ENCODE results near the gene RPS6KA6.

RPS6KA6 gene

GRCh38 chrX:84187533-84188319 is at the start of gene RPS6KA6:
Gene RPS6KA6, minus strand, starts transcription at chrX:84188199. Its CDS starts 300 bp downstream, at chrX:84187899.
- no peak for DNase-seq

GRCh38 chrX:84224741-84225140 is 36.7 kb upstream of the RPS6KA6 start:
- no peak for DNase-seq

- DNase-seq, result no peak
Observed at GRCh38 chrX:84223261-84223660, 35.3 kb upstream of the RPS6KA6 start.

- no peak for DNase-seq
Observed at GRCh38 chrX:84221181-84221580, 33.2 kb upstream of the RPS6KA6 start.

- DNase-seq, result no peak
Observed at GRCh38 chrX:84219551-84219950, 31.6 kb upstream of the RPS6KA6 start.

- DNase-seq, result no peak
Observed at GRCh38 chrX:84218726-84219125, 30.7 kb upstream of the RPS6KA6 start.

GRCh38 chrX:84216881-84217280 is 28.9 kb upstream of the RPS6KA6 start:
- DNase-seq, result no peak

- DNase-seq, result no peak
Observed at GRCh38 chrX:84216406-84216805, 28.4 kb upstream of the RPS6KA6 start.

GRCh38 chrX:84205276-84205675 is 17.3 kb upstream of the RPS6KA6 start:
- no peak for DNase-seq

- no peak for DNase-seq
Observed at GRCh38 chrX:84199688-84200087, 11.7 kb upstream of the RPS6KA6 start.

GRCh38 chrX:84197550-84197949 is 9.6 kb upstream of the RPS6KA6 start:
- DNase-seq, result no peak

GRCh38 chrX:84192006-84192405 is 4.0 kb upstream of the RPS6KA6 start:
- no peak for DNase-seq

GRCh38 chrX:84189125-84189524 is 1.1 kb upstream of the RPS6KA6 start:
- no peak for DNase-seq

GRCh38 chrX:84188320-84188834 is 378 bp upstream of the RPS6KA6 start:
- peak; percentile 17 for DNase-seq

GRCh38 chrX:84186603-84187532 is 1.1 kb downstream of the RPS6KA6 start:
- DNase-seq, result no peak

GRCh38 chrX:84182516-84182915 is 5.5 kb downstream of the RPS6KA6 start:
- DNase-seq, result no peak

- DNase-seq, result no peak
Observed at GRCh38 chrX:84175958-84176357, 12.0 kb downstream of the RPS6KA6 start.

GRCh38 chrX:84175274-84175673 is 12.7 kb downstream of the RPS6KA6 start:
- no peak for DNase-seq

GRCh38 chrX:84174348-84174747 is 13.7 kb downstream of the RPS6KA6 start:
- DNase-seq, result no peak

- no peak for DNase-seq
Observed at GRCh38 chrX:84170931-84171330, 17.1 kb downstream of the RPS6KA6 start.

- DNase-seq, result no peak
Observed at GRCh38 chrX:84168574-84168973, 19.4 kb downstream of the RPS6KA6 start.

- DNase-seq, result no peak
Observed at GRCh38 chrX:84168095-84168494, 19.9 kb downstream of the RPS6KA6 start.

GRCh38 chrX:84165711-84166110 is 22.3 kb downstream of the RPS6KA6 start:
- no peak for DNase-seq

- no peak for DNase-seq
Observed at GRCh38 chrX:84162401-84162800, 25.6 kb downstream of the RPS6KA6 start.

Data from CD4-positive, alpha-beta T cell treated with Interleukin-10 for 1 hour (primary cell).